Right lobe of liver (tissue), 6 donors: Measurements from ENCODE around the gene STK40. TPM values are rescaled to one million over a fixed set of nuclear protein-coding genes. Genes with fewer than 3 reads are reported as not detected.

Source experiments
- ATAC-seq, 4 donors: fragments of 200-7000 bp; cut with Tn5 transposase; one replicate each; pipeline ENCODE4 v1.9.1; 2020; ENCODE audit warnings: mild to moderate bottlenecking in 4 of 4, moderate library complexity in 4 of 4
- DNase-seq, 3 donors: peaks; one replicate each; pipeline ENCODE4 v3.0.0-alpha.2; 2020
- H3K27ac ChIP-seq, 3 donors: fragments of 200-600 bp; one replicate each; pipeline ENCODE4 v1.8.0; 2022
- H3K27me3 ChIP-seq, 2 donors: fragments of 200-600 bp; one replicate each; pipeline ENCODE4 v1.8.0; 2022
- H3K36me3 ChIP-seq, 4 donors: fragments of 200-600 bp; sonication (generic) in 1 of 4; one replicate each; pipeline versions ENCODE4 v1.5.1 to v1.8.0; 2017 to 2022; ENCODE audit warnings: control low read depth in 1 of 4
- H3K4me1 ChIP-seq, 4 donors: fragments of 200-600 bp; sonication (generic) in 1 of 4; one replicate each; pipeline versions ENCODE4 v1.5.1 to v1.8.0; 2017 to 2022; ENCODE audit warnings: control low read depth in 1 of 4
- H3K4me3 ChIP-seq, 3 donors: fragments of 200-600 bp; one replicate each; pipeline ENCODE4 v1.8.0; 2022
- H3K9me3 ChIP-seq, 4 donors: fragments of 200-600 bp; sonication (generic) in 1 of 4; one replicate each; pipeline versions ENCODE4 v1.5.1 to v1.8.0; 2017 to 2022; ENCODE audit warnings: control low read depth in 1 of 4
- POLR2A ChIP-seq: fragments of 450-650 bp; IDR thresholded peaks from one replicate; pipeline ENCODE4 v1.6.1; 2017; ENCODE audit warnings: antibody characterized with exemption, mild to moderate bottlenecking
- WGBS: methylation state at CpG from one replicate; pipeline ENCODE4 v1.1.6; 2018; ENCODE audit warnings: low coverage, low lambda C conversion rate; ENCODE audit not compliant: insufficient coverage; ENCODE audit errors: missing lambda C conversion rate; 5-methylcytosine and 5-hydroxymethylcytosine counted together
- intact Hi-C, 2 donors: fragments of 100-400 bp; cut with DNase I; formaldehyde crosslinking; loops; one replicate each; pipeline versions ENCODE4 v1.11.2 to v1.14.1; 2022
- total RNA-seq, 6 experiments: library from RNA; depleted of rRNA in 2 of 6; stranded (reverse); fragments of >200 nt in 2 of 6; fragmentation: NEBNext Ultra II Directional in 3 of 6; extraction: Animal tissue kit (Norgen Biotek cat#: 25700) in 3 of 6; gene quantifications; one replicate each; pipeline versions ENCODE4 v1.1.0 to v1.2.4, GENCODE V29; 2016 to 2023
- TF ChIP-seq, protein P1 (sequence below), 4 donors: fragments of 200-600 bp in 3 of 4; fragments of 450-650 bp in 1 of 4; IDR thresholded peaks; one replicate each; pipeline versions ENCODE4 v1.5.1 to v1.8.0; 2016 to 2022; ENCODE audit warnings: antibody characterized with exemption in 4 of 4, mild to moderate bottlenecking in 2 of 4
- donor health status: DM: no; HTN: yes; CAD: no.
- donor health status: DM: no; HTN: no; CAD: no.
- donor health status: DM: no; HTN: no; CAD: no.
- donor health status: DM: no; HTN: yes; CAD: no.
- donor health status: DM: no; HTN: yes; CAD: no.

STK40 gene
- total RNA-seq, 6 experiments from 2014 or later = 22.7 to 45.5 (median 29.0) TPM

DNA sequence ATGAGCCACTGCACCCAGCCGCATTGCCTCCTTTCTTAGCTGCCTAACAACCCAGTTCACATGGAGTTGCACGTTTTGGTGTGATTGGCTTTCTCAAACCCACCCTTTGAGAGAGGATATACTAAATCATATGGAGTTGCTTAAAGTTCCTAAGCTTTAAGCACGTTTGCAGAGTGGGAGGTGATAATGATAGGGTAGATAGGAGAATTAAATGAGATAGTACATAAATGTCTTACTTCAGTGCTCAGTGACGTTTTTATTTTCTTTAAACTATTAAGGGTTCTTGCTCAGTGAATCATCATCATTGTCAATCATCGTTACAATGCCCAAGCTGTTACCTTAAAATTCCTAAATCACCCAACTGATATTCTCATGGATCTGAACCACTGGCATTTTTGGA, 82.5 kb downstream of the STK40 start:
- no peak for DNase-seq
- intact Hi-C loops = no loop called here
- Histone ChIP-seq H3K9me3 (no peaks in the 10 kb centered on the region), H3K27ac (no peak overlapping the region), H3K4me3 (no peak overlapping the region), H3K36me3 (peaks cover 5 to 63% (median 21%) of the 10 kb centered on the region in 4 donors), H3K4me1 (peaks cover 0 to 8% (median 1%) of the 10 kb centered on the region in 4 donors), H3K27me3 (no peaks in the 10 kb centered on the region)
- no peak for ATAC-seq
- WGBS = 74% methylated on average over 5 of the region's 5 CpGs
- TF ChIP-seq, protein P1, sequence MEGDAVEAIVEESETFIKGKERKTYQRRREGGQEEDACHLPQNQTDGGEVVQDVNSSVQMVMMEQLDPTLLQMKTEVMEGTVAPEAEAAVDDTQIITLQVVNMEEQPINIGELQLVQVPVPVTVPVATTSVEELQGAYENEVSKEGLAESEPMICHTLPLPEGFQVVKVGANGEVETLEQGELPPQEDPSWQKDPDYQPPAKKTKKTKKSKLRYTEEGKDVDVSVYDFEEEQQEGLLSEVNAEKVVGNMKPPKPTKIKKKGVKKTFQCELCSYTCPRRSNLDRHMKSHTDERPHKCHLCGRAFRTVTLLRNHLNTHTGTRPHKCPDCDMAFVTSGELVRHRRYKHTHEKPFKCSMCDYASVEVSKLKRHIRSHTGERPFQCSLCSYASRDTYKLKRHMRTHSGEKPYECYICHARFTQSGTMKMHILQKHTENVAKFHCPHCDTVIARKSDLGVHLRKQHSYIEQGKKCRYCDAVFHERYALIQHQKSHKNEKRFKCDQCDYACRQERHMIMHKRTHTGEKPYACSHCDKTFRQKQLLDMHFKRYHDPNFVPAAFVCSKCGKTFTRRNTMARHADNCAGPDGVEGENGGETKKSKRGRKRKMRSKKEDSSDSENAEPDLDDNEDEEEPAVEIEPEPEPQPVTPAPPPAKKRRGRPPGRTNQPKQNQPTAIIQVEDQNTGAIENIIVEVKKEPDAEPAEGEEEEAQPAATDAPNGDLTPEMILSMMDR (IDR thresholded peaks at IDR 0.05) = no peak
- TF ChIP-seq POLR2A = no peak

DNA sequence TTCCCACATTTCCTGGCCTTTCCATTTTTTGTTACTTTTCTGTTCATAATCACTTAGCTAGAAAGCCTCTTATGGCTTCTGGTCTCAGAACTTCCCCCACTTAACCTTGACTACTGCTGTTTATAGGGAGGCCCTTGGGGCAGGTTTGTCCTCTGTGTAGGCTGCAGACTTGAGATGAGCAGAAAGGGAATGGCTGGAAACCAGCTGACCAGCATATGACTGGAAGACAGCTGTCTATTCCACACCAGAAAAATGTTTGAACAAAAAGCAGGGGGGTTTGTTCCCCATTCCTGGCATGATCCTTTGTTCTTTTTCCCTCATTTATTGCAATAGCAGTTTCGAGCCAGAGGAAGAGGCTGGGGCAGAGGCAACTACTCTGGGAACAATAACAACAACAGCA, 84.5 kb downstream of the STK40 start:
- peaks cover 0 to 8% (median 1%) of the 10 kb centered on the region in 4 donors for H3K4me1 ChIP-seq
- peak overlapping the region in 1 of 3 donors; percentile 46 for H3K27ac ChIP-seq
- peaks cover 7 to 84% (median 31%) of the 10 kb centered on the region in 4 donors for H3K36me3 ChIP-seq

DNA sequence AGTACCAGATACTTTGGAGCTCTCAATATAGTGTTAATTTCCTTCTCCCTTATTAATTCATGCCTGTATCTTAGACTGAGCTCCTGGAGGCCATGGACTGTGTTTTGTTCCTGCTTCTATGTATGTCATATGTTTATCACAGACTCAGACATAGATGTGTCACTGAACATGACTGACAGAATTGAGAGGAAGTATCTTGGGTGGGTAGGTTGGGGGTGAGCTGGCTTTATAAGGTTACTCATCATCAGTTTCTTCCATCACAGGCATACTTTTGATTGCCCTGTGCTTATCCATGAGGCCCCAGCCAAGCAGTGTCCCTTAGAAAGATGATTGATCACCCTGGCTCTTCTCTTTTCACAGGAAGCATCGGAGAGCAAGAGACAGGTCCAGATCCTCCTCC, 85.2 kb downstream of the STK40 start:
- 86% methylated on average over 1 of the region's 1 CpG for WGBS
- TF ChIP-seq POLR2A = no peak
- TF ChIP-seq, protein P1 (IDR thresholded peaks at IDR 0.05) = no peak
- Histone ChIP-seq H3K36me3 (peaks cover 7 to 86% (median 31%) of the 10 kb centered on the region in 4 donors), H3K9me3 (no peaks in the 10 kb centered on the region), H3K27ac (peak overlapping the region in 2 of 3 donors; percentile 15 to 46), H3K4me1 (peaks cover 0 to 3% (median 1%) of the 10 kb centered on the region in 4 donors), H3K27me3 (no peaks in the 10 kb centered on the region), H3K4me3 (no peak overlapping the region)
- no peak for DNase-seq
- peak in 1 of 4 donors; percentile 2 for ATAC-seq
- intact Hi-C loops = no loop called here

More for the DNA sequence above, 84.5 kb downstream of the STK40 start:
- no peak for ATAC-seq
- intact Hi-C loops = no loop called here
- 80% methylated on average over 1 of the region's 1 CpG for WGBS
- TF ChIP-seq POLR2A = no peak
- TF ChIP-seq, protein P1 (IDR thresholded peaks at IDR 0.05) = no peak
- Histone ChIP-seq H3K27me3 (no peaks in the 10 kb centered on the region), H3K9me3 (no peaks in the 10 kb centered on the region), H3K4me3 (no peak overlapping the region)
- DNase-seq = peak in 1 of 3 donors; percentile 7

DNA sequence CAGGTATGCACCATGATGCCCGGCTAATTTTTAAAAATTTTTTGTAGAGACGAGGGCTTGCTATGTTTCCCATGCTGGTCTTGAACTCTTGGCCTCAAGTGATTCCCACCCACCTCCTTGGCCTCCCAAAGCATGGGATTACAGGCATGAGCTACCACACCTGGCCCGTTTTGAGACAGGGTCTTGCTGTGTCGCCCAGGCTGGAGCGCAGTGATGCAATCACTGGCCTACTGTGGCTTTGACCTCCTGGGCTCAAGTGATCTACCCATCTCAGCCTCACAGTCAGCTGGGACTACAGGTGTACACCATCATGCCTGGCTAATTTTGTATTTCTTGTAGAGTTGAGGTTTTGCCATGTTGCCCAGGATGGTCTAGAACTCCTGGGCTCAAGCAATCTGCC, 87.1 kb downstream of the STK40 start:
- TF ChIP-seq, protein P1 (IDR thresholded peaks at IDR 0.05) = no peak
- TF ChIP-seq POLR2A = no peak
- Histone ChIP-seq H3K27ac (no peak overlapping the region), H3K36me3 (peaks cover 5 to 87% (median 41%) of the 10 kb centered on the region in 4 donors), H3K4me3 (no peak overlapping the region), H3K4me1 (peaks cover 0 to 3% (median 1%) of the 10 kb centered on the region in 4 donors), H3K9me3 (no peaks in the 10 kb centered on the region), H3K27me3 (no peaks in the 10 kb centered on the region)
- DNase-seq (no peak), ATAC-seq (no peak)
- intact Hi-C loops = no loop called here
- 100% methylated on average over 2 of the region's 5 CpGs for WGBS
